B cell (primary cell): ENCODE measurements around the gene HMSD.

Experiments used
- CTCF ChIP-seq: fragments of 200-600 bp; IDR thresholded peaks from one replicate; pipeline ENCODE4 v1.8.0; 2022; ENCODE audit warnings: antibody characterized with exemption, mild to moderate bottlenecking
- EZH2 ChIP-seq: IDR thresholded peaks from 2 replicates; pipeline ENCODE4 v1.6.1; 2012; ENCODE audit warnings: borderline replicate concordance, low read depth, mild to moderate bottlenecking, moderate library complexity, low read length; ENCODE audit not compliant: insufficient read depth, poor library complexity, severe bottlenecking

GRCh38 chr18:63981719-63982118 lies 32.6 kb downstream of the HMSD start:
- TF ChIP-seq EZH2 (no peak), CTCF (no peak)
